ENCODE data around the gene COQ10A. TPM values are rescaled to one million over a fixed set of nuclear protein-coding genes. Genes with fewer than 3 reads are reported as not detected.

COQ10A gene
- total RNA-seq, 1 experiment from 2014 or later = 26.1 TPM

DNA sequence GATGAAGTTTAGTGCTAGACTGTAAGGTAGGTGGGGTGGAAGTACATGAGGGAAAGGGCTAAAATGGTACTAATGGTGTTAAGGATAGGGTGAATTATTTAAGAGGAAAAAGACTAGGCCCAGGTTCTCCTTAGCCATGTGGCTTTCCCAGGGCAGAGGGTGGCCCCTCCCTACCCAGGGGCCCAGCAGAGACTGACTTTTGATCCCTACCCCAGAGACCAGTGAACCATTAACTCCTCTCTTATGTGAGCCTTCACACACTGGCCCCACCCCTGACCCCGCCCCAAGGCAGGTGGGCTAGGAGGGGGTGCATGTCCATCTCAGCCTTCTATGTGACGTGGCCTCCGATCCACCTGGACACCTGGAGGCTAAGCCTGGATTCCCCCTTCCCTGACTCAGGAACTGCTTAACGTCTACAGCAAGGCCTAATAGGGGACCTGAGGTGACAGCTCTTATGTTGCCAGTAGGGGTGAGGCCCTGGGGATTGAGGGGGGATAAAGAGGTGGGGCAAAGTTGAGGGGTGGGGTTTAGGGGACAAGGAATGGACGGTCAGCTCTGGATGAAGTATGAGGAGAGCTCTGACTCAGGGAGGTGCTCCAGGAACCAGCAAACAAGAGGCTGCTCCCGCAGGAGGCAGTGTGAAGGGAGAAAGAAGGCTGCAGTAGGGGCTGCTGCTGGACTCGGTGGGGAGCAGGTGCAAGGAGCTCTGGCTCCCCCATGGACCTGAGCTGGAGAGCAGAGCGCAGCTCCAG, 36.1 kb upstream of the COQ10A start:
- WGBS (ENCODE audit: extremely low coverage, insufficient read length, low lambda C conversion rate) = no CpG with 5 or more reads among the region's 8 CpGs
- H4K20me1 ChIP-seq (ENCODE audit: control insufficient read depth, insufficient read depth, insufficient read length) = peaks cover 3% of the 10 kb centered on the region
- H3K27me3 ChIP-seq (ENCODE audit: insufficient read depth, low read length) = no peaks in the 10 kb centered on the region
- no peak overlapping the region for H2AK5ac ChIP-seq (ENCODE audit: insufficient read length, low read length)
- no peaks in the 10 kb centered on the region for H3K79me1 ChIP-seq (ENCODE audit: insufficient read depth, low read depth, low read length, poor library complexity, severe bottlenecking)
- H4K91ac ChIP-seq (ENCODE audit: insufficient read length, low read depth, low read length) = no peak overlapping the region
- no peak overlapping the region for H3K27ac ChIP-seq (ENCODE audit: insufficient read length, low read depth, low read length)
- no peaks in the 10 kb centered on the region for H3K9me3 ChIP-seq (ENCODE audit: control insufficient read depth, low read depth, low read length)
- H3K4me2 ChIP-seq (ENCODE audit: insufficient read depth, insufficient read length, low read length) = no peak overlapping the region
- no peak overlapping the region for H2BK15ac ChIP-seq (ENCODE audit: low read depth, low read length)
- no peak overlapping the region for H4K5ac ChIP-seq (ENCODE audit: insufficient read length, low read depth, low read length)
- TF ChIP-seq, protein P1, sequence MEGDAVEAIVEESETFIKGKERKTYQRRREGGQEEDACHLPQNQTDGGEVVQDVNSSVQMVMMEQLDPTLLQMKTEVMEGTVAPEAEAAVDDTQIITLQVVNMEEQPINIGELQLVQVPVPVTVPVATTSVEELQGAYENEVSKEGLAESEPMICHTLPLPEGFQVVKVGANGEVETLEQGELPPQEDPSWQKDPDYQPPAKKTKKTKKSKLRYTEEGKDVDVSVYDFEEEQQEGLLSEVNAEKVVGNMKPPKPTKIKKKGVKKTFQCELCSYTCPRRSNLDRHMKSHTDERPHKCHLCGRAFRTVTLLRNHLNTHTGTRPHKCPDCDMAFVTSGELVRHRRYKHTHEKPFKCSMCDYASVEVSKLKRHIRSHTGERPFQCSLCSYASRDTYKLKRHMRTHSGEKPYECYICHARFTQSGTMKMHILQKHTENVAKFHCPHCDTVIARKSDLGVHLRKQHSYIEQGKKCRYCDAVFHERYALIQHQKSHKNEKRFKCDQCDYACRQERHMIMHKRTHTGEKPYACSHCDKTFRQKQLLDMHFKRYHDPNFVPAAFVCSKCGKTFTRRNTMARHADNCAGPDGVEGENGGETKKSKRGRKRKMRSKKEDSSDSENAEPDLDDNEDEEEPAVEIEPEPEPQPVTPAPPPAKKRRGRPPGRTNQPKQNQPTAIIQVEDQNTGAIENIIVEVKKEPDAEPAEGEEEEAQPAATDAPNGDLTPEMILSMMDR (conservative IDR thresholded peaks at IDR 0.05) = no peak
- H3K4me1 Mint-ChIP-seq = peaks cover 9 to 11% of the 10 kb centered on the region in 2 experiments; a peak in 3 of 4 replicates
- H3K36me3 Mint-ChIP-seq (ENCODE audit: insufficient read depth in 1 of 3, low read depth in 3 of 3) = peaks cover 2 to 17% (median 10%) of the 10 kb centered on the region in 3 experiments; a peak in 5 of 7 replicates
- H3K56ac ChIP-seq (ENCODE audit: insufficient read length, low read depth, low read length) = no peak overlapping the region
- no peaks in the 10 kb centered on the region for H3K79me2 ChIP-seq (ENCODE audit: insufficient read depth, low read length)
- no peaks in the 10 kb centered on the region for H3K4me1 ChIP-seq (ENCODE audit: insufficient read depth, low read length)
- no peak overlapping the region for H3T11ph ChIP-seq (ENCODE audit: low read length)
- H3K4ac ChIP-seq (ENCODE audit: low read depth, low read length) = no peak overlapping the region
- no peak overlapping the region for H2BK120ac ChIP-seq (ENCODE audit: low read depth, low read length, poor library complexity, severe bottlenecking)
- no peaks in the 10 kb centered on the region; a peak in 1 of 5 replicates for H3K9me3 Mint-ChIP-seq
- no peak overlapping the region for H2BK5ac ChIP-seq (ENCODE audit: insufficient read length, low read length)
- no peak overlapping the region for H2BK20ac ChIP-seq (ENCODE audit: low read depth, low read length, poor library complexity, severe bottlenecking)
- no peak overlapping the region for H3K18ac ChIP-seq (ENCODE audit: insufficient read length, low read depth, low read length)
- H3K23me2 ChIP-seq (ENCODE audit: insufficient read length, low read depth, low read length, poor library complexity, severe bottlenecking) = no peaks in the 10 kb centered on the region
- no peak overlapping the region for H2BK12ac ChIP-seq (ENCODE audit: insufficient read length, low read depth, low read length)
- peaks cover 10% of the 10 kb centered on the region for H3K27me3 Mint-ChIP-seq (ENCODE audit: low read depth)
- no peak overlapping the region for H3K14ac ChIP-seq (ENCODE audit: insufficient read depth, low read length)
- H2AFZ ChIP-seq (ENCODE audit: low read length) = no peak overlapping the region
- H3K4me3 Mint-ChIP-seq = no peak overlapping the region
- H3K9ac ChIP-seq (ENCODE audit: extremely low read depth, insufficient read length, low read length) = no peak overlapping the region
- no peak overlapping the region for H3K27ac Mint-ChIP-seq
- DNase-seq = peak; percentile 56
- H3K23ac ChIP-seq (ENCODE audit: insufficient read length, low read depth, low read length) = no peak overlapping the region
- no peak overlapping the region for H4K8ac ChIP-seq (replicated peaks; ENCODE audit: insufficient read length, low read depth, low read length)
